DMS114 treated with DMSO at 0.1 percent for 48 hours (cell line): ENCODE data around the gene DGKH.

Source experiments
- DNase-seq: peaks from one replicate; lab custom pipeline; 2025; ENCODE audit not compliant: unreplicated experiment; lab: John Stamatoyannopoulos, UW

Gene DGKH

GRCh38 chr13:42048342-42048683 is at the start of gene DGKH:
TSS of gene DGKH (plus strand) at chr13:42048648. CDS start at chr13:42048774, 126 bp downstream.
- DNase-seq: no peak

GRCh38 chr13:42000846-42001245 is 47.6 kb upstream of the DGKH start:
- DNase-seq: no peak

GRCh38 chr13:42001580-42001979 is 46.9 kb upstream of the DGKH start:
- no peak for DNase-seq

- DNase-seq: no peak
These were observed 46.4 kb upstream of the DGKH start for GRCh38 chr13:42002066-42002465.

GRCh38 chr13:42007844-42008243 is 40.6 kb upstream of the DGKH start:
- no peak for DNase-seq

GRCh38 chr13:42009057-42009456 is 39.4 kb upstream of the DGKH start:
- no peak for DNase-seq

- DNase-seq: no peak
These were observed 36.7 kb upstream of the DGKH start for GRCh38 chr13:42011601-42012350.

- no peak for DNase-seq
These were observed 34.3 kb upstream of the DGKH start for GRCh38 chr13:42014119-42014518.

GRCh38 chr13:42017264-42017663 is 31.2 kb upstream of the DGKH start:
- DNase-seq: no peak

- DNase-seq: no peak
These were observed 26.6 kb upstream of the DGKH start for GRCh38 chr13:42021851-42022250.

- DNase-seq: no peak
These were observed 26.1 kb upstream of the DGKH start for GRCh38 chr13:42022336-42022735.

- DNase-seq: no peak
These were observed 25.5 kb upstream of the DGKH start for GRCh38 chr13:42022796-42023493.

- no peak for DNase-seq
These were observed 21.2 kb upstream of the DGKH start for GRCh38 chr13:42027286-42027685.

- no peak for DNase-seq
These were observed 20.2 kb upstream of the DGKH start for GRCh38 chr13:42028113-42028799.

- DNase-seq: no peak
These were observed 12.4 kb upstream of the DGKH start for GRCh38 chr13:42035905-42036521.

- no peak for DNase-seq
These were observed 11.7 kb upstream of the DGKH start for GRCh38 chr13:42036711-42037110.

GRCh38 chr13:42038661-42039456 is 9.6 kb upstream of the DGKH start:
- DNase-seq: no peak

GRCh38 chr13:42039457-42039945 is 8.9 kb upstream of the DGKH start:
- no peak for DNase-seq

GRCh38 chr13:42039946-42040729 is 8.3 kb upstream of the DGKH start:
- peak; percentile 38 for DNase-seq

- DNase-seq: no peak
These were observed 7.8 kb upstream of the DGKH start for GRCh38 chr13:42040730-42041010.
